ENCODE data around the gene ZXDC.

GRCh38 chr3:126399351-126399735 lies 76.3 kb downstream of the ZXDC start:
- no peak for TF ChIP-seq CTCF (IDR thresholded peaks at IDR 0.05)
- no peak for TF ChIP-seq POLR2A (IDR thresholded peaks at IDR 0.05)
- no peak for TF ChIP-seq POLR2AphosphoS5 (IDR thresholded peaks at IDR 0.05)
- TF ChIP-seq EP300 (IDR thresholded peaks at IDR 0.05): no peak

Measured in suprapubic skin (tissue), 4 donors.